ENCODE results near the gene SIK3. TPM values are rescaled to one million over a fixed set of nuclear protein-coding genes. Genes with fewer than 3 reads are reported as not detected.

The SIK3 gene
- total and polyA plus RNA-seq, 2 experiments from 2014 or later = 6.1 to 33.9 TPM

DNA sequence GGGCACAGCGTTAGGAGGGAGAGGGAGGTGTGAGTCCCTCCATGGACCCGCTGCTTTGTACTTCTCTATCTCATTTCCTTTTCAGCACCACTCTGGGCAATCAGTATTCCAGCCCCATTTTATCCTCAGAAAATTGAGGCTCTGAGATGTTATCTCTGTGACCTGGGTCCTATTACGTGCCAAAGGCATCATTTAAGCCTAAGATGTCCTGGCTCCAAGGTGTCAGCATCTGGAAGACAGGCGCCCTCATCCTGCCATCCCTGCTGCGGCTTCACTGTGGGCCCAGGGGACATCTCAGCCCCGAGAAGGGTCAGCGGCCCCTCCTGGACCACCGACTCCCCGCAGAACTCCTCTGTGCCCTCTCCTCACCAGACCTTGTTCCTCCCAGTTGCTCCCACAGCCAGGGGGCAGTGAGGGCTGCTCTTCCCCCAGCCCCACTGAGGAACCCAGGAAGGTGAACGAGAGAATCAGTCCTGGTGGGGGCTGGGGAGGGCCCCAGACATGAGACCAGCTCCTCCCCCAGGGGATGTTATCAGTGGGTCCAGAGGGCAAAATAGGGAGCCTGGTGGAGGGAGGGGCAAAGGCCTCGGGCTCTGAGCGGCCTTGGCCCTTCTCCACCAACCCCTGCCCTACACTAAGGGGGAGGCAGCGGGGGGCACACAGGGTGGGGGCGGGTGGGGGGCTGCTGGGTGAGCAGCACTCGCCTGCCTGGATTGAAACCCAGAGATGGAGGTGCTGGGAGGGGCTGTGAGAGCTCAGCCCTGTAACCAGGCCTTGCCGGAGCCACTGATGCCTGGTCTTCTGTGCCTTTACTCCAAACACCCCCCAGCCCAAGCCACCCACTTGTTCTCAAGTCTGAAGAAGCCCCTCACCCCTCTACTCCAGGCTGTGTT, 269.4 kb downstream of the SIK3 start:
- Histone ChIP-seq H3K36me3 (ENCODE audit: insufficient read depth) (no peaks in the 10 kb centered on the region), H3K79me2 (replicated peaks; ENCODE audit: insufficient read depth) (no peaks in the 10 kb centered on the region), H3K9me2 (ENCODE audit: insufficient read depth) (no peaks in the 10 kb centered on the region), H3K4me3 (no peak overlapping the region), H2AFZ (no peak overlapping the region), H3K4me1 (ENCODE audit: insufficient read depth) (no peaks in the 10 kb centered on the region), H4K20me1 (replicated peaks; ENCODE audit: insufficient read depth) (no peaks in the 10 kb centered on the region), H3K27ac (ENCODE audit: low read depth) (no peak overlapping the region), H3K27me3 (ENCODE audit: insufficient read depth) (no peaks in the 10 kb centered on the region), H3F3A (replicated peaks; ENCODE audit: low read depth) (no peaks in the 10 kb centered on the region), H3K4me2 (no peak overlapping the region)
- no peak for DNase-seq (ENCODE audit: low spot score)
- peaks cover 6% of the 10 kb centered on the region for H3K27me3 Mint-ChIP-seq (ENCODE audit: insufficient read depth, low read depth, poor library complexity)
- no peak for TF ChIP-seq CREB1 (CRISPR knock-in tag; IDR thresholded peaks at IDR 0.05; ENCODE audit: low read depth)
- TF ChIP-seq JUNB (IDR thresholded peaks at IDR 0.05; ENCODE audit: unreplicated experiment) = no peak
- TF ChIP-seq, protein P1, sequence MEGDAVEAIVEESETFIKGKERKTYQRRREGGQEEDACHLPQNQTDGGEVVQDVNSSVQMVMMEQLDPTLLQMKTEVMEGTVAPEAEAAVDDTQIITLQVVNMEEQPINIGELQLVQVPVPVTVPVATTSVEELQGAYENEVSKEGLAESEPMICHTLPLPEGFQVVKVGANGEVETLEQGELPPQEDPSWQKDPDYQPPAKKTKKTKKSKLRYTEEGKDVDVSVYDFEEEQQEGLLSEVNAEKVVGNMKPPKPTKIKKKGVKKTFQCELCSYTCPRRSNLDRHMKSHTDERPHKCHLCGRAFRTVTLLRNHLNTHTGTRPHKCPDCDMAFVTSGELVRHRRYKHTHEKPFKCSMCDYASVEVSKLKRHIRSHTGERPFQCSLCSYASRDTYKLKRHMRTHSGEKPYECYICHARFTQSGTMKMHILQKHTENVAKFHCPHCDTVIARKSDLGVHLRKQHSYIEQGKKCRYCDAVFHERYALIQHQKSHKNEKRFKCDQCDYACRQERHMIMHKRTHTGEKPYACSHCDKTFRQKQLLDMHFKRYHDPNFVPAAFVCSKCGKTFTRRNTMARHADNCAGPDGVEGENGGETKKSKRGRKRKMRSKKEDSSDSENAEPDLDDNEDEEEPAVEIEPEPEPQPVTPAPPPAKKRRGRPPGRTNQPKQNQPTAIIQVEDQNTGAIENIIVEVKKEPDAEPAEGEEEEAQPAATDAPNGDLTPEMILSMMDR (conservative IDR thresholded peaks at IDR 0.05; ENCODE audit: low read depth in 2 of 2) = peak in 1 of 2 experiments; percentile 36; a peak in 2 of 4 replicates
- no peaks in the 10 kb centered on the region for H3K9me3 Mint-ChIP-seq
- peaks cover 1% of the 10 kb centered on the region; the same call in 1 of the 3 replicates for H3K4me1 Mint-ChIP-seq
- H3K4me3 Mint-ChIP-seq = no peak overlapping the region
- H3K27ac Mint-ChIP-seq = no peak overlapping the region
- no peaks in the 10 kb centered on the region for H3K36me3 Mint-ChIP-seq (ENCODE audit: low read depth)
- peak; percentile 27 for ATAC-seq

DNA sequence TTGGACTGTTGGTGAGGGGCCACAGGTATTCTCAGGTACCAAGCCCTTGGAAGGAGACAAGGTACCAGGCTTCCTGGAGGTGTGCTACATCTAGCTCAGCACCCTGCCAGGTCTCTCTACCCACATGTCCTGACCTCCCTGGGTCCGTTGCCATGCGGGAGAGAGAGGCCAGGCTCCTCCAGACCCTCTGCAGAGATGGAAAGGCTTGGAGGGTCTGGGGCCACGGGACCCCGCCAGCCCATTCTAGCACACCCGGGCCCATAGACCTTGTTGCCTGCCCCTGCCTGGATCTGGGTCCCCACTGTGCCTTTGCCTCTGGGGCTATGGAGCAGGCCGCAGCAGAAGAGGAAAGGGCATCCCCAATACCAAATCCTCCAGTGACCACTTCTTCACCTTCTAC, 270.8 kb downstream of the SIK3 start:
- Histone ChIP-seq H3K36me3 (ENCODE audit: insufficient read depth) (no peaks in the 10 kb centered on the region), H3K4me1 (ENCODE audit: insufficient read depth) (no peaks in the 10 kb centered on the region), H3K79me2 (replicated peaks; ENCODE audit: insufficient read depth) (no peaks in the 10 kb centered on the region), H4K20me1 (replicated peaks; ENCODE audit: insufficient read depth) (no peaks in the 10 kb centered on the region), H3K4me3 (no peak overlapping the region), H3F3A (replicated peaks; ENCODE audit: low read depth) (no peaks in the 10 kb centered on the region), H3K9me2 (ENCODE audit: insufficient read depth) (no peaks in the 10 kb centered on the region), H2AFZ (no peak overlapping the region), H3K27me3 (ENCODE audit: insufficient read depth) (no peaks in the 10 kb centered on the region), H3K4me2 (no peak overlapping the region), H3K27ac (ENCODE audit: low read depth) (no peak overlapping the region)
- Mint-ChIP-seq H3K27ac (no peak overlapping the region), H3K9me3 (no peaks in the 10 kb centered on the region), H3K4me3 (no peak overlapping the region), H3K4me1 (peaks cover 5% of the 10 kb centered on the region), H3K27me3 (ENCODE audit: insufficient read depth, low read depth, poor library complexity) (peaks cover 6% of the 10 kb centered on the region), H3K36me3 (ENCODE audit: low read depth) (no peaks in the 10 kb centered on the region)
- ATAC-seq (no peak), DNase-seq (ENCODE audit: low spot score) (no peak)
- TF ChIP-seq ZNF331 (CRISPR knock-in tag; IDR thresholded peaks at IDR 0.05; ENCODE audit: low read depth) (no peak), CREB1 (CRISPR knock-in tag; IDR thresholded peaks at IDR 0.05; ENCODE audit: low read depth) (no peak), EZH2 (IDR thresholded peaks at IDR 0.05; ENCODE audit: low read depth, unreplicated experiment) (no peak), NANOG (IDR thresholded peaks at IDR 0.05; ENCODE audit: borderline replicate concordance) (no peak), ZNF114 (CRISPR knock-in tag; IDR thresholded peaks at IDR 0.05) (no peak), POLR2AphosphoS5 (IDR thresholded peaks at IDR 0.05; ENCODE audit: low read depth) (no peak), JUNB (IDR thresholded peaks at IDR 0.05; ENCODE audit: unreplicated experiment) (no peak)
- TF ChIP-seq, protein P2, sequence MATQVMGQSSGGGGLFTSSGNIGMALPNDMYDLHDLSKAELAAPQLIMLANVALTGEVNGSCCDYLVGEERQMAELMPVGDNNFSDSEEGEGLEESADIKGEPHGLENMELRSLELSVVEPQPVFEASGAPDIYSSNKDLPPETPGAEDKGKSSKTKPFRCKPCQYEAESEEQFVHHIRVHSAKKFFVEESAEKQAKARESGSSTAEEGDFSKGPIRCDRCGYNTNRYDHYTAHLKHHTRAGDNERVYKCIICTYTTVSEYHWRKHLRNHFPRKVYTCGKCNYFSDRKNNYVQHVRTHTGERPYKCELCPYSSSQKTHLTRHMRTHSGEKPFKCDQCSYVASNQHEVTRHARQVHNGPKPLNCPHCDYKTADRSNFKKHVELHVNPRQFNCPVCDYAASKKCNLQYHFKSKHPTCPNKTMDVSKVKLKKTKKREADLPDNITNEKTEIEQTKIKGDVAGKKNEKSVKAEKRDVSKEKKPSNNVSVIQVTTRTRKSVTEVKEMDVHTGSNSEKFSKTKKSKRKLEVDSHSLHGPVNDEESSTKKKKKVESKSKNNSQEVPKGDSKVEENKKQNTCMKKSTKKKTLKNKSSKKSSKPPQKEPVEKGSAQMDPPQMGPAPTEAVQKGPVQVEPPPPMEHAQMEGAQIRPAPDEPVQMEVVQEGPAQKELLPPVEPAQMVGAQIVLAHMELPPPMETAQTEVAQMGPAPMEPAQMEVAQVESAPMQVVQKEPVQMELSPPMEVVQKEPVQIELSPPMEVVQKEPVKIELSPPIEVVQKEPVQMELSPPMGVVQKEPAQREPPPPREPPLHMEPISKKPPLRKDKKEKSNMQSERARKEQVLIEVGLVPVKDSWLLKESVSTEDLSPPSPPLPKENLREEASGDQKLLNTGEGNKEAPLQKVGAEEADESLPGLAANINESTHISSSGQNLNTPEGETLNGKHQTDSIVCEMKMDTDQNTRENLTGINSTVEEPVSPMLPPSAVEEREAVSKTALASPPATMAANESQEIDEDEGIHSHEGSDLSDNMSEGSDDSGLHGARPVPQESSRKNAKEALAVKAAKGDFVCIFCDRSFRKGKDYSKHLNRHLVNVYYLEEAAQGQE (IDR thresholded peaks at IDR 0.05; ENCODE audit: unreplicated experiment) = no peak
- TF ChIP-seq, protein P1 (conservative IDR thresholded peaks at IDR 0.05; ENCODE audit: low read depth in 2 of 2) = no peak

All from GM23338 (cell line).